ENCODE results near the gene LUZP2. TPM values are rescaled to one million over a fixed set of nuclear protein-coding genes. Genes with fewer than 3 reads are reported as not detected.

Gene LUZP2
- total and polyA plus RNA-seq, 12 donors = 11.2 to 72.0 (median 20.6) TPM

GRCh38 chr11:24759742-24760141, 262.9 kb downstream of the LUZP2 start:
- Histone ChIP-seq H3K4me1 (replicated peaks in 1 of 2) (no peaks in the 10 kb centered on the region), H3K36me3 (replicated peaks in 1 of 2) (no peaks in the 10 kb centered on the region), H3K4me3 (no peak overlapping the region), H3K9me3 (replicated peaks in 1 of 3) (no peaks in the 10 kb centered on the region), H3K27me3 (no peaks in the 10 kb centered on the region), H3K27ac (no peak overlapping the region)
- TF ChIP-seq CTCF (IDR thresholded peaks at IDR 0.05) (no peak), POLR2A (IDR thresholded peaks at IDR 0.05) (no peak)
- intact Hi-C loops (cut with DNase I) = no loop called here
- 81 to 96% (median 95%) methylated on average over 3 of the region's 3 CpGs for WGBS, 4 donors
- no peak for DNase-seq

GRCh38 chr11:24760681-24761080, 263.8 kb downstream of the LUZP2 start:
- TF ChIP-seq CTCF (IDR thresholded peaks at IDR 0.05) (no peak), POLR2A (IDR thresholded peaks at IDR 0.05) (no peak)
- intact Hi-C loops (cut with DNase I) = no loop called here
- no peaks in the 10 kb centered on the region for H3K4me1 ChIP-seq (replicated peaks in 1 of 2)
- H3K27me3 ChIP-seq = no peaks in the 10 kb centered on the region
- no peaks in the 10 kb centered on the region for H3K36me3 ChIP-seq (replicated peaks in 1 of 2)
- no peak for DNase-seq
- no peak overlapping the region for H3K4me3 ChIP-seq
- no peak overlapping the region for H3K27ac ChIP-seq
- no peaks in the 10 kb centered on the region for H3K9me3 ChIP-seq (replicated peaks in 1 of 3)

GRCh38 chr11:24762076-24762475, 265.2 kb downstream of the LUZP2 start:
- Histone ChIP-seq H3K27ac (no peak overlapping the region), H3K4me3 (no peak overlapping the region), H3K36me3 (replicated peaks in 1 of 2) (no peaks in the 10 kb centered on the region), H3K27me3 (no peaks in the 10 kb centered on the region), H3K9me3 (replicated peaks in 1 of 3) (no peaks in the 10 kb centered on the region), H3K4me1 (replicated peaks in 1 of 2) (no peaks in the 10 kb centered on the region)
- intact Hi-C loops (cut with DNase I) = no loop called here
- no peak for DNase-seq
- 89 to 97% (median 92%) methylated on average over 2 of the region's 2 CpGs for WGBS, 4 donors
- TF ChIP-seq CTCF (IDR thresholded peaks at IDR 0.05) = no peak

GRCh38 chr11:24767411-24767810, 270.6 kb downstream of the LUZP2 start:
- H3K36me3 ChIP-seq (replicated peaks in 1 of 2) = no peaks in the 10 kb centered on the region
- no peaks in the 10 kb centered on the region for H3K4me1 ChIP-seq (replicated peaks in 1 of 2)
- no peak overlapping the region for H3K4me3 ChIP-seq
- 49 to 82% (median 60%) methylated on average over 3 of the region's 3 CpGs for WGBS, 4 donors
- no peak overlapping the region for H3K27ac ChIP-seq
- no peaks in the 10 kb centered on the region for H3K9me3 ChIP-seq (replicated peaks in 1 of 3)
- no peak for TF ChIP-seq POLR2A (IDR thresholded peaks at IDR 0.05)
- no peak for TF ChIP-seq CTCF (IDR thresholded peaks at IDR 0.05)
- no peaks in the 10 kb centered on the region for H3K27me3 ChIP-seq
- intact Hi-C loops (cut with DNase I) = no loop called here
- no peak for DNase-seq

Data from adrenal gland (tissue), 12 donors.